SJCRH30 (cell line): ENCODE measurements around the gene TNFRSF12A. TPM values are rescaled to one million over a fixed set of nuclear protein-coding genes. Genes with fewer than 3 reads are reported as not detected.
A peak's percentile ranks its signal among the peaks of the same experiment; 100 is the strongest.

ENCODE experiments used
- DNase-seq, 2 experiments: peaks; one replicate each; pipeline ENCODE4 v3.0.0-alpha.2; 2015 to 2020
- H3K27ac ChIP-seq: fragments of 250-450 bp; sonication (Bioruptor Pico); 2 replicates; pipeline ENCODE4 v1.5.1; 2020; ENCODE audit warnings: mild to moderate bottlenecking, moderate library complexity
- H3K27me3 ChIP-seq: fragments of 250-450 bp; sonication (Bioruptor Pico); 2 replicates; pipeline ENCODE4 v1.5.1; 2020; ENCODE audit warnings: mild to moderate bottlenecking, moderate library complexity
- H3K36me3 ChIP-seq: fragments of 250-450 bp; sonication (Bioruptor Pico); 2 replicates; pipeline ENCODE4 v1.5.1; 2020; ENCODE audit warnings: mild to moderate bottlenecking, moderate library complexity
- H3K4me1 ChIP-seq: fragments of 250-450 bp; sonication (Bioruptor Pico); 2 replicates; pipeline ENCODE4 v1.5.1; 2020; ENCODE audit warnings: mild to moderate bottlenecking, moderate library complexity
- H3K4me3 ChIP-seq: fragments of 250-450 bp; sonication (Bioruptor Pico); 2 replicates; pipeline ENCODE4 v1.5.1; 2020; ENCODE audit warnings: mild to moderate bottlenecking, moderate library complexity
- H3K9me3 ChIP-seq: fragments of 250-450 bp; sonication (Bioruptor Pico); replicated peaks from 2 replicates; pipeline ENCODE4 v1.5.1; 2020; ENCODE audit warnings: mild to moderate bottlenecking, moderate library complexity
- total RNA-seq: library from RNA; depleted of rRNA; stranded (reverse); fragments of >200 nt; shearing (Covaris generic); gene quantifications from 2 replicates; pipeline ENCODE4 v1.2.3, GENCODE V29; 2014

Gene TNFRSF12A
- total RNA-seq, 1 experiment from 2014 or later, result 29.0 TPM

GRCh38 chr16:2992383-2993081 lies 27.6 kb upstream of the TNFRSF12A start:
- Histone ChIP-seq H3K27ac (no peak overlapping the region), H3K9me3 (no peaks in the 10 kb centered on the region), H3K27me3 (peaks cover 14% of the 10 kb centered on the region), H3K4me3 (no peak overlapping the region), H3K4me1 (peaks cover 16% of the 10 kb centered on the region), H3K36me3 (no peaks in the 10 kb centered on the region)
- no peak for DNase-seq

GRCh38 chr16:2996298-2996697 lies 23.9 kb upstream of the TNFRSF12A start:
- Histone ChIP-seq H3K27ac (no peak overlapping the region), H3K36me3 (no peaks in the 10 kb centered on the region), H3K4me3 (no peak overlapping the region), H3K4me1 (no peaks in the 10 kb centered on the region), H3K9me3 (no peaks in the 10 kb centered on the region), H3K27me3 (peaks cover 25% of the 10 kb centered on the region)
- DNase-seq, result no peak

- Histone ChIP-seq H3K36me3 (no peaks in the 10 kb centered on the region), H3K27me3 (peaks cover 21% of the 10 kb centered on the region), H3K4me3 (no peak overlapping the region), H3K9me3 (no peaks in the 10 kb centered on the region), H3K27ac (no peak overlapping the region), H3K4me1 (0 out of 2 replicates have a peak, but pooled peaks cover 2% of the 10 kb centered on the region)
- DNase-seq, result no peak
These were observed 20.2 kb upstream of the TNFRSF12A start for GRCh38 chr16:2999929-3000328.

DNA sequence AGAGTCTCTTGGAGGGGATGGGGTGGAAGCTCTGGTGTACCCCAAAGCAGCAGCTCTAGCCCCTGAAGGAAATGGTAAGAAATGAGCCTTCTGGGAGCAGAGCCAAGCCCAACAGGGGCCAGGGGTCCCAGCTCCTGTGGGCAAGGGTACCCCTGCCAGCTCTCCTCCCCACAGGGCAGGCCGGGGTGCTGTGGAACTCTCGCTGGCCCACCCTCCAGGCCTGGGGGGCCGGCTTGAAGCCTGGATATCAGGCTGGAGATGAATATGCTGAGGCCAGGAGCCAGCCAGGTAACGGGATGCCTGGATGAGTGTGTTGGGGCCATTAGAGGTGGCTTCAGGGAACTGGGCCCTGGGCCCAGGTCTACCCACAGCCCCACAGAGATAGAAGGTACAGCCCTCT lies 19.6 kb upstream of the TNFRSF12A start:
- no peak overlapping the region for H3K4me3 ChIP-seq
- H3K27ac ChIP-seq, result no peak overlapping the region
- no peaks in the 10 kb centered on the region for H3K9me3 ChIP-seq
- 0 out of 2 replicates have a peak, but pooled peaks cover 3% of the 10 kb centered on the region for H3K4me1 ChIP-seq
- DNase-seq, result no peak
- no peaks in the 10 kb centered on the region for H3K36me3 ChIP-seq
- H3K27me3 ChIP-seq, result peaks cover 25% of the 10 kb centered on the region

DNA sequence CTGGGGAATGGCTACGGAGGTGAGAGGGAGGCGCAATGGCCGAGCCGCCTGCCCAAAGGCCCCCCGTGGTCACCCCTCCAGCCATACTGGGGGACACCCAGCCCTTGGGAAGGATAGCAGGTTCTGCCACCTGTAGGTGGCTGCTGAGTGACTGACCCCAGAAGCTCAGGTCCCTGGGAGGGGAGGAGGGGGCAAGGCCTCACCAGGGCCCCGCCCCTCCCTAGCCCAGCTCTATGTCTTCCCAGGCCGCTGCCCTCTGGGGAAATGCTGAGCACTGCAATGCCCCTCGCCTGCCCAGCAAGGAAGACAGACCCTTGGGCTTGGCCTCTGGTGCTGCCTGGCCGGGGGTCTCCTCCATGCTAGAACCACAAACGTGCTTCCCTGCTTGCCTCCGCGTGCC lies 18.9 kb upstream of the TNFRSF12A start:
- H3K4me1 ChIP-seq, result 0 out of 2 replicates have a peak, but pooled peaks cover 3% of the 10 kb centered on the region
- DNase-seq, result no peak
- H3K9me3 ChIP-seq, result no peaks in the 10 kb centered on the region
- peaks cover 31% of the 10 kb centered on the region for H3K27me3 ChIP-seq
- no peaks in the 10 kb centered on the region for H3K36me3 ChIP-seq
- no peak overlapping the region for H3K27ac ChIP-seq
- no peak overlapping the region for H3K4me3 ChIP-seq

GRCh38 chr16:3003582-3004270 lies 16.4 kb upstream of the TNFRSF12A start:
- peaks cover 14% of the 10 kb centered on the region for H3K4me1 ChIP-seq
- peak; percentile 98 for DNase-seq
- H3K9me3 ChIP-seq, result no peaks in the 10 kb centered on the region
- no peak overlapping the region for H3K4me3 ChIP-seq
- no peaks in the 10 kb centered on the region for H3K36me3 ChIP-seq
- H3K27ac ChIP-seq, result no peak overlapping the region
- peaks cover 37% of the 10 kb centered on the region for H3K27me3 ChIP-seq

DNA sequence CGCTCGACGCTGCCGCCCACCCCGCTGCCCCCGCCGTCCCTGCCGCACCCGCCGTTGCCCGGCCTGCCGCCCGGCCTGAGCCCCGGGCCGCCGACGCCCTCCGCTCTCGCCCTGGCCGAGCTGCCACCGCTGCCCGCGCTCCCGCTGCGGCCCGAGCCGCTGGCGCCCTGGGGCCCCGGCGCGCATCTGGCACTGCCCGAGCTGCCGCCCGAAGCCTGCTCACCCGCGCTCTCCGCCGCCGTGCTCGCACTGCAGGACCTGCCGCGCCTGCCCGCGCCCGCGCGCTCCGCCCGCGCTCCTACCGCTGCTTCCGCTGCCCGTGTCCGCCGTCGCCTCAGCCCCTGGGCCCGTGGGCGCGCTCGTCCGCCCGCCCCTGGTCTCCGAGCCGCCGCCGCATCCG lies 15.8 kb upstream of the TNFRSF12A start:
- Histone ChIP-seq H3K4me3 (no peak overlapping the region), H3K27me3 (peaks cover 37% of the 10 kb centered on the region), H3K27ac (no peak overlapping the region), H3K4me1 (peaks cover 16% of the 10 kb centered on the region), H3K36me3 (no peaks in the 10 kb centered on the region), H3K9me3 (no peaks in the 10 kb centered on the region)
- DNase-seq, result no peak

DNA sequence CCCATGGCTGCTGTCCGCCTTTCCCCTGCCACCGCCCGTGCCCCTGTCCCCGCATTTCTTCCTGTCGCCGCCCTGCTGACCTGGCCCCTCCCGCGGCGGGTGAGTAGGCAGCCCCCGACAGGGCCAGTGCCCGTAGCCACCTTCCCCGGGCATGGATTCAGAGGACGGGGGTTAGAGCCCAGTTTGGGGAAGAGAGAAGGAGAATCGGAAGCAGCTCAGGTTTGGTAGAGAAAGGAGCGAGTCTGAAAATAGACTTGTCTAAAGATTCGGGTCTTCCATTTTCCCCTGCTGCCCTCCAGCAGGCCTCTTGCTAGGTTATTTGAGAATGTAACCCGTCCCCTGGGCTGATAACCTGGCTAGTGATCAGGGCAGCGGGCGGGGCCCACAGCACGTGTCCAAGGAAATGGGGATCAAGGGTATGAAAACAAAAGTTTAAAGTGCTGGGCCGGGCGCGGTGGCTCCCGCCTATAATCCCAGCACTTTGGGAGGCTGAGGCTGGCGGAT lies 15.3 kb upstream of the TNFRSF12A start:
- no peak for DNase-seq
- H3K36me3 ChIP-seq, result no peaks in the 10 kb centered on the region
- H3K9me3 ChIP-seq, result no peaks in the 10 kb centered on the region
- H3K4me1 ChIP-seq, result peaks cover 21% of the 10 kb centered on the region
- no peak overlapping the region for H3K4me3 ChIP-seq
- peaks cover 37% of the 10 kb centered on the region for H3K27me3 ChIP-seq
- no peak overlapping the region for H3K27ac ChIP-seq

DNA sequence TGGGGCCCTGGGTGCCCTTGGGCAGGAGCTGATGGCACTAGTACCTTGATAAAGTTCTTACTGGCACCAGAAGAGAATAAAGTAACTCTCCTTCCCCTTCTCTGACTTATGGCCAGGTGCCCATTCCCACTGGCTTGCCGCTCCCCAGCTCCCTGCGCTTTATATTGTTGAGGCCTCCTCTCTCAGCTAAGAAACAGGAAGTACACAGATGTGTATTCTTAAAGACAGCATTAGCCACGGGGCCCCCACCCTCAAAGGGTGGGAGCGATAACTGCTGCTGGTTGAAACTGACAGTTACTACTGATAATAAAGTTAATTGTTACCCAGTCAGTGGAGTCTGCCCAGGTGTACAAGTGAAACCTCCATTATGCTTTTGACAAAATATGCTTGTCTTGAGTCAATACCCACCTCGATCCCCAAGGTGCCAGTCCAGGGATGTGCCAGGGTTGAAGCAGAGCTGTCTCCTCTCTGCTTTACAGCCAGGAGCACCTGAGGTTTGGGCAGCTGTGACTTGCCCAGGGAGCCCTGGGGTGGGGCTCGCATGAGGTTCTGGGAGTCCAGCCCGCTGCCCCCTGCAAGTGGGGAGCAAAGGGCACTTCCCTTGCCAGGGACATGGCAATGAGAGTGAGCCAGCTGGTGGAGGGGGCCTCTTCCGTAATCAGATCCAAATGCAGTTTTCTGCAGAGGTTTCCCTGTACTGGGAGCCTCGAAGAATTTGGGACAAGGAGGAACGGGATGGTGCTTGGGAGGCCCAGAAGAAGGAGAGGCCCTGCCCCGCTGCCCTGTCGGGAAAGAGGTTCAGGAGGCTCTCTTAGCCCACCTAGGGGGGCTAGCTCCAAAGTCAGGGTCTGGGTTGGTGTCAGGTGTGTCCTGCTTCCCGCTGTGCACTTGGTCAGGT lies 12.9 kb upstream of the TNFRSF12A start:
- peaks cover 29% of the 10 kb centered on the region for H3K4me1 ChIP-seq
- H3K36me3 ChIP-seq, result no peaks in the 10 kb centered on the region
- H3K27ac ChIP-seq, result no peak overlapping the region
- DNase-seq, result no peak
- H3K4me3 ChIP-seq, result no peak overlapping the region
- no peaks in the 10 kb centered on the region for H3K9me3 ChIP-seq
- H3K27me3 ChIP-seq, result peaks cover 38% of the 10 kb centered on the region

GRCh38 chr16:3007957-3008689 lies 12.0 kb upstream of the TNFRSF12A start:
- H3K27me3 ChIP-seq, result peaks cover 39% of the 10 kb centered on the region
- no peak overlapping the region for H3K27ac ChIP-seq
- DNase-seq, result no peak
- H3K36me3 ChIP-seq, result no peaks in the 10 kb centered on the region
- H3K4me1 ChIP-seq, result peaks cover 34% of the 10 kb centered on the region
- no peak overlapping the region for H3K4me3 ChIP-seq
- no peaks in the 10 kb centered on the region for H3K9me3 ChIP-seq

- DNase-seq, result no peak
- no peak overlapping the region for H3K4me3 ChIP-seq
- H3K4me1 ChIP-seq, result peaks cover 34% of the 10 kb centered on the region
- no peaks in the 10 kb centered on the region for H3K36me3 ChIP-seq
- no peak overlapping the region for H3K27ac ChIP-seq
- peaks cover 39% of the 10 kb centered on the region for H3K27me3 ChIP-seq
- no peaks in the 10 kb centered on the region for H3K9me3 ChIP-seq
These were observed 11.5 kb upstream of the TNFRSF12A start for GRCh38 chr16:3008690-3009037.

GRCh38 chr16:3009568-3010390 lies 10.4 kb upstream of the TNFRSF12A start:
- H3K27ac ChIP-seq, result no peak overlapping the region; the same call in 1 of the 2 replicates
- H3K27me3 ChIP-seq, result peaks cover 39% of the 10 kb centered on the region
- peak; percentile 72 to 75 for DNase-seq

DNA sequence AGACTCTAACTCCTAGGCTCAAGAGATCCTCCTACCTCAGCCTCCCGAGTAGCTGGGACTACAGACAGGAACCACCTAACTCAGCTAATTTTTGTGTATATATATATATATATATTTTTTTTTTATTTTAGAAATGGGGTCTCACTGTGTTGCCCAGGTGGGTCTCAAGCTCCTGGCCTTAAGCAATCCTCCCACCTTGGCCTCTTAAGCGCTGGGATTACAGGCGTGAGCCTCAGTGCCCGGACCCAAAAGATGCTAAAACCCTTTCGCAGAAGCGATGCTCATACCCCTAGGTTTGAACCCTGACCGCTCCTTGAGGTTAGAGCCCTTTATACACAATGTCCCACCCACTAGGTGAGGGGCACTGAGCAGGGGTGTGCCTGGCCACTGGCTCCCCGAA lies 9.7 kb upstream of the TNFRSF12A start:
- H3K4me1 ChIP-seq, result peaks cover 31% of the 10 kb centered on the region
- H3K27me3 ChIP-seq, result peaks cover 33% of the 10 kb centered on the region

More at GRCh38 chr16:3009568-3010390, 10.4 kb upstream of the TNFRSF12A start:
- Histone ChIP-seq H3K36me3 (no peaks in the 10 kb centered on the region), H3K9me3 (no peaks in the 10 kb centered on the region), H3K4me3 (peak overlapping the region; percentile 9; the same call in 1 of the 2 replicates), H3K4me1 (peaks cover 34% of the 10 kb centered on the region)

More for the DNA sequence above, 9.7 kb upstream of the TNFRSF12A start:
- no peak for DNase-seq
- Histone ChIP-seq H3K9me3 (no peaks in the 10 kb centered on the region), H3K4me3 (no peak overlapping the region), H3K36me3 (no peaks in the 10 kb centered on the region), H3K27ac (no peak overlapping the region)
